Heart right ventricle (tissue), 16 donors: ENCODE results near the gene PCYOX1L. TPM values are rescaled to one million over a fixed set of nuclear protein-coding genes. Genes with fewer than 3 reads are reported as not detected.
"Not testable (repeated sequence)": the region's sequence is repeated elsewhere in the genome, so short reads cannot be mapped to it uniquely, and the experiment has no call there.

Source experiments
- ATAC-seq, 8 donors: fragments of 200-7000 bp; cut with Tn5 transposase; one replicate each; pipeline ENCODE4 v1.9.1; 2020; ENCODE audit warnings: mild to moderate bottlenecking in 8 of 8, moderate library complexity in 8 of 8, moderate number of reproducible peaks in 1 of 8
- DNase-seq, 2 donors: peaks; one replicate each; pipeline ENCODE4 v3.0.0-alpha.2; 2020
- H3K27ac ChIP-seq, 10 donors: fragments of 200-600 bp; sonication (generic) in 2 of 10; one replicate each; pipeline versions ENCODE4 v1.5.0 to v1.8.0; 2020 to 2022; ENCODE audit warnings: mild to moderate bottlenecking in 3 of 10
- H3K27me3 ChIP-seq, 7 donors: fragments of 200-600 bp; one replicate each; pipeline ENCODE4 v1.8.0; 2021 to 2022; ENCODE audit warnings: mild to moderate bottlenecking in 2 of 7
- H3K36me3 ChIP-seq, 9 donors: fragments of 200-600 bp; sonication (generic) in 1 of 9; one replicate each; pipeline versions ENCODE4 v1.5.0 to v1.8.0; 2020 to 2022; ENCODE audit warnings: mild to moderate bottlenecking in 2 of 9
- H3K4me1 ChIP-seq, 9 donors: fragments of 200-600 bp; sonication (generic) in 1 of 9; one replicate each; pipeline versions ENCODE4 v1.5.0 to v1.8.0; 2020 to 2022; ENCODE audit warnings: mild to moderate bottlenecking in 4 of 9
- H3K4me3 ChIP-seq, 10 donors: fragments of 200-600 bp; sonication (generic) in 2 of 10; one replicate each; pipeline versions ENCODE4 v1.5.0 to v1.8.0; 2020 to 2022; ENCODE audit warnings: mild to moderate bottlenecking in 7 of 10, moderate library complexity in 2 of 10
- H3K9me3 ChIP-seq, 11 donors: fragments of 200-600 bp in 10 of 11; sonication (generic) in 2 of 11; one replicate each; pipeline versions ENCODE4 v1.5.0 to v1.8.0; 2013 to 2022; ENCODE audit warnings: mild to moderate bottlenecking in 2 of 11, control low read depth in 1 of 11, moderate library complexity in 1 of 11
- CTCF ChIP-seq, 9 donors: fragments of 200-600 bp; sonication (generic) in 2 of 9; IDR thresholded peaks; one replicate each; pipeline versions ENCODE4 v1.5.0 to v1.8.0; 2021 to 2022; ENCODE audit warnings: antibody characterized with exemption in 9 of 9, mild to moderate bottlenecking in 5 of 9, moderate library complexity in 1 of 9
- WGBS, 2 donors: extraction: QIAGEN DNeasy Blood & Tissue Kit; methylation state at CpG; one replicate each; pipeline ENCODE4 v1.1.7; 2013; ENCODE audit warnings: inconsistent platforms in 1 of 2; 5-methylcytosine and 5-hydroxymethylcytosine counted together
- intact Hi-C, 10 donors: fragments of 100-400 bp; cut with DNase I; formaldehyde crosslinking; loops; one replicate each; pipeline versions ENCODE4 v1.11.1 to v1.14.2; 2022
- polyA plus RNA-seq, 2 donors: library from polyadenylated mRNA; stranded (reverse); fragments of 200-250 nt; gene quantifications; one replicate each; pipeline ENCODE4 v1.2.3, GENCODE V29; 2013
- total RNA-seq, 10 donors: library from RNA; stranded (reverse); fragmentation: NEBNext Ultra II Directional in 3 of 10; extraction: Animal tissue kit (Norgen Biotek cat#: 25700) in 3 of 10; gene quantifications; one replicate each; pipeline versions ENCODE4 v1.2.1 to v1.2.4, GENCODE V29; 2021 to 2023
- donor health status: Arrhythmogenic right ventricular cardiomyopathy.
- donor health status: ischemic (EF 13 %, LVEDD 7.1; RV severe dilation, severe dysfunction).
- donor health status: healthy with polysubstance abuse.
- donor health status: DM: no; HTN: yes; CAD: no.
- donor health status: DM: no; HTN: no; CAD: no.
- donor health status: ischemic (EF 25% LVEDD 6.9; RV normal size, moderate dysfunction).
- donor health status: ischemic (EF 25% LVEDD 5.7; RV mildly dilated, moderate dysfunction).
- donor health status: healthy.
- donor health status: DM: yes; HTN: yes; CAD: no.
- donor health status: Ischemic cardiomyopathy.
- donor health status: ischemic (EF 35%, LVEDD 5.7; RV mildly dilated, moderate dysfunction).
- donor health status: nonischemic (EF 11% LVEDD 7.7; RV severe dilation, severe dysfunction).
- donor health status: DM: yes; HTN: yes; CAD: no.
- donor health status: PGD.
- donor health status: ischemic (EF 29% LVEDD 5.4; RV normal size, mild dysfunction).
- donor health status: nonischemic (EF 23%, LVEDD 6.1; RV moderate dilation, normal function).

PCYOX1L gene
- total and polyA plus RNA-seq, 12 donors, result 2.6 to 6.2 (median 4.4) TPM

- Histone ChIP-seq H3K4me1 (peaks cover 0 to 46% (median 31%) of the 10 kb centered on the region in 9 donors), H3K36me3 (no peaks in the 10 kb centered on the region), H3K27ac (peak overlapping the region in 6 of 10 donors; percentile 5 to 48 (median 26)), H3K9me3 (no peaks in the 10 kb centered on the region), H3K27me3 (no peaks in the 10 kb centered on the region), H3K4me3 (no peak overlapping the region)
- WGBS, 2 donors, result 67% methylated on average over 6 of the region's 6 CpGs
- no peak for DNase-seq
- ATAC-seq, result peak in 1 of 8 donors; percentile 5
- no peak for TF ChIP-seq CTCF (IDR thresholded peaks at IDR 0.05)
- intact Hi-C loops, result loop anchor here in 1 of 10 donors (2.0 kb wide), 1 partner anchor 17 kb away; no protein-coding TSS in a partner anchor
Measured at GRCh38 chr5:149391524-149391923, 33.7 kb downstream of the PCYOX1L start.

- no peak overlapping the region for H3K27ac ChIP-seq
- ATAC-seq, result no peak
Measured at GRCh38 chr5:149392718-149393117, 34.9 kb downstream of the PCYOX1L start.

DNA sequence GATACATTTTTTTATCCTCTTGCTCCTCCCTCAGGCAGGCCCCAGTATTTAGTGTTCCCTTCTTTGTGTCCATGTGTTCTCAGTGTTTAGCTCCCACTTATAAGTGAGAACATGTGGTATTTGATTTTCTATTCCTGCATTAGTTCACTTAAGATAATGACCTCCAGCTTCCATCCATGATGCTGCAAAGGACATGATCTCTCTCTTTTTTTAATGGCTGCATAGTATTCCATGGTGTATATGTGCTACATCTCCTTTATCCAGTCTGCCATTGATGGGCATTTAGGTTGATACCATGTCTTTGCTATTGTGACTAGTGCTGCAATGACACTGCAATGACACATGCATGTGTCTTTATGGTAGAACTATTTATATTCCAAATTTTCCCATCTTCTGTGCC is 37.1 kb downstream of the PCYOX1L start:
- H3K4me3 ChIP-seq, ATAC-seq, DNase-seq, intact Hi-C loops, H3K36me3 ChIP-seq, H3K27ac ChIP-seq, H3K9me3 ChIP-seq, H3K27me3 ChIP-seq: not testable (repeated sequence)
- peaks cover 0 to 18% (median 0%) of the 10 kb centered on the region in 9 donors for H3K4me1 ChIP-seq

More at GRCh38 chr5:149392718-149393117, 34.9 kb downstream of the PCYOX1L start:
- DNase-seq, result no peak
- no peak overlapping the region for H3K4me3 ChIP-seq
- H3K36me3 ChIP-seq, result no peaks in the 10 kb centered on the region
- H3K9me3 ChIP-seq, result no peaks in the 10 kb centered on the region
- H3K27me3 ChIP-seq, result no peaks in the 10 kb centered on the region
- intact Hi-C loops, result no loop called here
- 96 to 97% methylated on average over 19 of the region's 19 CpGs for WGBS, 2 donors
- TF ChIP-seq CTCF (IDR thresholded peaks at IDR 0.05), result no peak
- peaks cover 0 to 34% (median 20%) of the 10 kb centered on the region in 9 donors for H3K4me1 ChIP-seq

DNA sequence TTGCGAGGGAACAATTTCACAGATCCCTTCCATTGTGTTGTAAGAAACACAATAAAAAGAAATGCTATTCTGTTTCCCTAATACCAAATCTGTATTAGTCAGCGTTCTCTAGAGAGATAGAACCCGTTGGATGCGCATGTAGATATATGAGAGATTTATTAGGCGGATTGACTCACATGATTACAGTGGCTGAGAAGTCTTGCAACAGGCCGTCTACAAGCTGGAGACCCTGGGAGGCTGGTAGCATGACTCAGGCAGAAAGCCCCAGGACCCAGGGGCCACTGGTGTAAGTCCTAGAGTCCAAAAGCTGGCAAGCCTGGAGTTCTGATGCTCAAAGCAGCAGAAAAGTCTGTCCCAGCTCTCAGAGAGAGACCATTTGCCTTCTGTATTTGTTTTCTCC is 39.7 kb downstream of the PCYOX1L start:
- 92 to 94% methylated on average over 6 of the region's 6 CpGs for WGBS, 2 donors
- H3K27ac ChIP-seq, result no peak overlapping the region
- H3K9me3 ChIP-seq, result no peaks in the 10 kb centered on the region
- H3K4me3 ChIP-seq, result no peak overlapping the region
- DNase-seq (no peak), ATAC-seq (no peak)
- intact Hi-C loops, result no loop called here
- peaks cover 0 to 22% (median 3%) of the 10 kb centered on the region in 9 donors for H3K4me1 ChIP-seq
- no peaks in the 10 kb centered on the region for H3K36me3 ChIP-seq
- no peak for TF ChIP-seq CTCF (IDR thresholded peaks at IDR 0.05)
- no peaks in the 10 kb centered on the region for H3K27me3 ChIP-seq

GRCh38 chr5:149398747-149399266 is 41.0 kb downstream of the PCYOX1L start:
- WGBS, 2 donors, result 61 to 69% methylated on average over 7 of the region's 7 CpGs
- ATAC-seq, H3K36me3 ChIP-seq, DNase-seq, intact Hi-C loops, H3K9me3 ChIP-seq, H3K27ac ChIP-seq, H3K4me3 ChIP-seq, H3K27me3 ChIP-seq: not testable (repeated sequence)
- H3K4me1 ChIP-seq, result peaks cover 0 to 22% (median 3%) of the 10 kb centered on the region in 9 donors
